HepG2 (cell line): ENCODE results near the gene OSR1. TPM values are rescaled to one million over a fixed set of nuclear protein-coding genes. Genes with fewer than 3 reads are reported as not detected.
A peak's percentile ranks its signal among the peaks of the same experiment; 100 is the strongest.

Experiments
- ATAC-seq: fragments of 200-7000 bp; cut with Tn5 transposase; 3 replicates; pipeline ENCODE4 v1.9.1; 2020; ENCODE audit warnings: mild to moderate bottlenecking, moderate library complexity
- BruUV-seq: library from RNA; stranded (reverse); fragments of 400-500 nt; replicated peaks from 2 replicates; lab custom pipeline; 2021; lab: Mats Ljungman, UMichigan
- CTCF ChIA-PET: fragments of 300-600 bp; formaldehyde crosslinking; extraction: SDS; loops from one replicate; lab custom pipeline; 2021; ENCODE audit warnings: low total read pairs, inconsistent platforms, low intra/inter-chr PET ratio; lab: Yijun Ruan, JAX
- POLR2A ChIA-PET: fragments of 350-600 bp; sonication (Branson Sonifier 250); formaldehyde crosslinking; loops from one replicate; lab custom pipeline; 2020; ENCODE audit warnings: antibody characterized with exemption, inconsistent platforms; lab: Yijun Ruan, JAX
- DNase-seq: peaks from one replicate; pipeline ENCODE4 v3.0.0-alpha.2; 2015; ENCODE audit warnings: low spot score
- FAIRE-seq: peaks from 3 replicates; lab custom pipeline; 2011; peaks lifted over from hg19 to GRCh38; lab: Jason Lieb, UNC
- H2AFZ ChIP-seq: one replicate; pipeline ENCODE4 v1.6.1; 2011; ENCODE audit warnings: low read length, inconsistent platforms
- H3K27ac ChIP-seq: fragments of 300-600 bp; 3 replicates; pipeline ENCODE4 v1.8.0; 2011; ENCODE audit warnings: mixed run types, mild to moderate bottlenecking, mixed read lengths, low read length, inconsistent platforms; ENCODE audit not compliant: insufficient read depth; ENCODE audit errors: extremely low read length
- H3K27me3 ChIP-seq, 2 experiments: fragments of 200-600 bp in 1 of 2; 2 replicates in 1 of 2; 3 replicates in 1 of 2; pipeline versions ENCODE4 v1.6.0 to v1.8.0; 2011; ENCODE audit warnings: low read length in 2 of 2, mild to moderate bottlenecking in 2 of 2, moderate library complexity in 2 of 2, inconsistent platforms in 1 of 2; ENCODE audit not compliant: insufficient read depth in 2 of 2, control insufficient read depth in 1 of 2
- H3K36me3 ChIP-seq, 2 experiments: fragments of 200-600 bp in 1 of 2; replicated peaks in 1 of 2; 2 replicates in 1 of 2; 3 replicates in 1 of 2; pipeline versions ENCODE4 v1.5.1 to v1.8.0; 2011; ENCODE audit warnings: low read length in 2 of 2, inconsistent platforms in 1 of 2; ENCODE audit not compliant: insufficient read depth in 2 of 2, control insufficient read depth in 1 of 2
- H3K4me1 ChIP-seq: 2 replicates; pipeline ENCODE4 v1.5.1; 2012; ENCODE audit warnings: low read length, inconsistent platforms; ENCODE audit not compliant: insufficient read depth
- H3K4me2 ChIP-seq: 2 replicates; pipeline ENCODE4 v1.6.0; 2011; ENCODE audit warnings: low read depth, low read length, inconsistent platforms
- H3K4me3 ChIP-seq, 3 experiments: fragments of 200-600 bp in 1 of 3; sonication (generic), shearing (Covaris generic) in 1 of 3; replicated peaks in 1 of 3; 2 replicates each; pipeline ENCODE4 v1.5.1; 2011 to 2016; ENCODE audit warnings: low read length in 3 of 3, inconsistent platforms in 2 of 3, low read depth in 2 of 3, mild to moderate bottlenecking in 2 of 3, control low read depth in 1 of 3, mixed read lengths in 1 of 3; ENCODE audit not compliant: insufficient read depth in 1 of 3
- H3K79me2 ChIP-seq: one replicate; pipeline ENCODE4 v1.6.1; 2011; ENCODE audit warnings: low read length, inconsistent platforms; ENCODE audit not compliant: insufficient read depth
- H3K9ac ChIP-seq: 2 replicates; pipeline ENCODE4 v1.6.0; 2011; ENCODE audit warnings: mild to moderate bottlenecking, low read depth, low read length, inconsistent platforms; ENCODE audit not compliant: insufficient read depth
- H3K9me3 ChIP-seq: 2 replicates; pipeline ENCODE4 v1.5.1; 2012; ENCODE audit warnings: mild to moderate bottlenecking, low read length
- H4K20me1 ChIP-seq: 2 replicates; pipeline ENCODE4 v1.6.0; 2011; ENCODE audit warnings: inconsistent platforms, mild to moderate bottlenecking, low read length, moderate library complexity; ENCODE audit not compliant: insufficient read depth
- CCDC6 ChIP-seq: sonication (generic); formaldehyde crosslinking; IDR thresholded peaks from 2 replicates; pipeline ENCODE4 v1.8.1; 2022; ENCODE audit warnings: mild to moderate bottlenecking, missing genetic modification reagents, moderate library complexity
- CSRNP1 ChIP-seq: sonication (generic); formaldehyde crosslinking; IDR thresholded peaks from 2 replicates; pipeline ENCODE4 v1.8.1; 2023; ENCODE audit warnings: mild to moderate bottlenecking, missing genetic modification reagents
- DMAP1 ChIP-seq: IDR thresholded peaks from 2 replicates; pipeline ENCODE4 v1.6.1; 2016
- HBP1 ChIP-seq: IDR thresholded peaks from 2 replicates; pipeline ENCODE4 v1.6.1; 2016; ENCODE audit warnings: low read depth, control low read depth
- NR2F1 ChIP-seq, 2 experiments: fragments of 450-650 bp in 1 of 2; formaldehyde crosslinking in 1 of 2; IDR thresholded peaks; 2 replicates each; pipeline versions ENCODE4 v1.5.0 to v1.6.1; 2016 to 2020; ENCODE audit warnings: mild to moderate bottlenecking in 1 of 2, missing compliant biosample characterization in 1 of 2, missing genetic modification reagents in 1 of 2, moderate library complexity in 1 of 2
- SRF ChIP-seq: IDR thresholded peaks from 2 replicates; pipeline ENCODE4 v1.6.1; 2011; ENCODE audit warnings: mild to moderate bottlenecking, low read depth, low read length, moderate library complexity
- TEAD3 ChIP-seq: optimal IDR thresholded peaks from 2 replicates; pipeline ENCODE3; 2016; ENCODE audit warnings: borderline replicate concordance
- ZFP36L2 ChIP-seq: sonication (generic); formaldehyde crosslinking; IDR thresholded peaks from 2 replicates; pipeline ENCODE4 v1.4.0; 2020; ENCODE audit warnings: missing genetic modification reagents
- ZNF225 ChIP-seq: sonication (generic); formaldehyde crosslinking; IDR thresholded peaks from 2 replicates; pipeline ENCODE4 v1.4.0; 2020; ENCODE audit warnings: mild to moderate bottlenecking, missing genetic modification reagents
- ZNF296 ChIP-seq: sonication (generic); formaldehyde crosslinking; conservative IDR thresholded peaks from 2 replicates; pipeline ENCODE4 v1.5.0; 2020; ENCODE audit warnings: mild to moderate bottlenecking, missing genetic modification reagents
- ZNF337 ChIP-seq: sonication (generic); formaldehyde crosslinking; IDR thresholded peaks from 2 replicates; pipeline ENCODE4 v1.5.1; 2020; ENCODE audit warnings: missing genetic modification reagents, low read depth, mild to moderate bottlenecking, borderline replicate concordance
- ZNF34 ChIP-seq: sonication (generic); formaldehyde crosslinking; IDR thresholded peaks from 2 replicates; pipeline ENCODE4 v1.4.0; 2020; ENCODE audit warnings: mild to moderate bottlenecking, missing genetic modification reagents, borderline replicate concordance
- ZNF550 ChIP-seq: sonication (generic); formaldehyde crosslinking; IDR thresholded peaks from 2 replicates; pipeline ENCODE4 v1.4.0; 2020; ENCODE audit warnings: mild to moderate bottlenecking, missing genetic modification reagents, borderline replicate concordance
- ZNF577 ChIP-seq: sonication (generic); formaldehyde crosslinking; IDR thresholded peaks from 2 replicates; pipeline ENCODE4 v1.4.0; 2020; ENCODE audit warnings: mild to moderate bottlenecking, low read depth, missing genetic modification reagents, borderline replicate concordance
- ZNF740 ChIP-seq: sonication (generic); formaldehyde crosslinking; IDR thresholded peaks from 2 replicates; pipeline ENCODE4 v1.4.0; 2020; ENCODE audit warnings: missing genetic modification reagents
- WGBS: methylation state at CpG from one replicate; pipeline ENCODE4 v1.1.6; 2017; ENCODE audit warnings: low lambda C conversion rate; 5-methylcytosine and 5-hydroxymethylcytosine counted together
- in situ Hi-C: cut with HindIII; loops from 2 replicates; pipeline ENCODE4 v1.10.0; 2017; ENCODE audit warnings: low pct_unique_long_range_greater_than_20kb; ENCODE audit not compliant: extremely low pct_ligation_motif_present
- intact Hi-C: fragments of 100-400 bp; cut with micrococcal nuclease; formaldehyde crosslinking; loops from one replicate; pipeline ENCODE4 v1.10.0; 2022; ENCODE audit not compliant: unreplicated experiment
- polyA plus RNA-seq, 8 experiments: library from polyadenylated mRNA; depleted of rRNA in 3 of 8; stranded (reverse) in 7 of 8; unstranded in 1 of 8; fragments of >200 nt; fragmentation: Illumina TruSeq in 4 of 8; extraction: Trizol in 4 of 8; gene quantifications; 2 replicates each; pipeline versions ENCODE4 v1.2.1 to v1.2.3, GENCODE V29; 2011 to 2016; ENCODE audit warnings: low read depth in 4 of 8, missing spikeins in 1 of 8, mixed read lengths in 1 of 8; ENCODE audit not compliant: insufficient read depth in 1 of 8
- total RNA-seq, 5 experiments: library from RNA; depleted of rRNA; stranded (reverse); fragments of >200 nt; fragmentation: Illumina TruSeq; extraction: Trizol; gene quantifications; 2 replicates each; pipeline ENCODE4 v1.2.3, GENCODE V29; 2016; ENCODE audit warnings: low read depth in 1 of 5
- TF ChIP-seq, protein P1 (sequence below): sonication (generic); formaldehyde crosslinking; conservative IDR thresholded peaks from 2 replicates; pipeline ENCODE4 v1.4.0; 2020; ENCODE audit warnings: missing genetic modification reagents
- TF ChIP-seq, protein P2 (sequence below): sonication (generic); formaldehyde crosslinking; IDR thresholded peaks from 2 replicates; pipeline ENCODE4 v1.8.1; 2023; ENCODE audit warnings: mild to moderate bottlenecking, inconsistent platforms, moderate library complexity, missing genetic modification reagents, borderline replicate concordance

The OSR1 gene
- total and polyA plus RNA-seq, 2 of the 13 experiments (the other 11 are each of a cell fraction or from before 2014, with no cell fraction given) = 0.63 to 1.1 TPM

DNA sequence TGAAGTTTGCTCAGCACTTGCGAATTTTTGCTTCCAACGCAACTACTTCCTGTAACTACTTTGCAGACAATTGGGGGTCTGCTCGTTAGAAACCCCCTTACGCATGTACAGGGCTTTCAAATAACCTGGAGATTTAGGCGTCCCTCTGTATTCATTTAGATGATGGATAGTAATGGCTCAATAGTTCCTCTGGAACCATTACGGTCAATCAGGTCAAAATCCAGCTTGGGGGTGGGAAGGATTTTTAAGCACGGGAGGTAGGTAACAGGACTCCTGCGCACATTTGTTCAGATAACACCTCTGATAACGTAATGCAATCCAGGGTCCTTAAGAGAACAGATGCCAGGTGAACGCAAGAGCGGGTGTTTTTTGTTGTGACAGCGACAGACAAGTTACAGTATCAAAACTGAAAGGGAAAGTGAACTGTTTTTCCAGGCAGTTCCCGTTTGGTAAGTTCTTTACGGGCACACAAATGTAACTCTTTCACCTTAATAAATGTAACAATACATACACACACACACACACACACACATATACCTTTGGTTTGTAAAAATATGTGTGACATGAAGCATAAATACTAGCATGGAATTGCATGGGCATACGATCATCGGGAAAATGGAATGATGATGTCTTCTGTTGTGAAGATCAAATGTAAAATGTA is 3.8 kb upstream of the OSR1 start:
- peak overlapping the region; percentile 87 for H3K4me2 ChIP-seq
- in situ Hi-C loops (loop anchor here (5.0 to 10.0 kb wide), 4 partner anchors 213 to 840 kb away; no protein-coding TSS in a partner anchor), intact Hi-C loops (loop anchor here (1.0 to 10.0 kb wide), 9 partner anchors 210 to 975 kb away; no protein-coding TSS in a partner anchor)
- ChIA-PET CTCF (interaction anchor here (0.9 to 3.6 kb wide), 8 partner anchors 11 to 975 kb away, joined by 3 to 20 read pairs (median 6); no protein-coding TSS in a partner anchor), POLR2A (interaction anchor here (5.4 kb wide), 1 partner anchor 14 kb away, joined by 55 read pairs; no protein-coding TSS in a partner anchor)
- no peak overlapping the region for H3K27ac ChIP-seq
- peak overlapping the region; percentile 98 for H2AFZ ChIP-seq
- FAIRE-seq (no peak), ATAC-seq (no peak), DNase-seq (no peak)
- no TSS peak for BruUV-seq
- H3K27me3 ChIP-seq = peaks cover 14 to 73% of the 10 kb centered on the region in 2 experiments
- no peaks in the 10 kb centered on the region for H3K79me2 ChIP-seq
- H3K36me3 ChIP-seq = no peaks in the 10 kb centered on the region
- peak overlapping the region; percentile 59 to 84 (median 71) for H3K4me3 ChIP-seq
- H3K9me3 ChIP-seq = no peaks in the 10 kb centered on the region
- WGBS = 2% methylated on average over 16 of the region's 16 CpGs
- H3K4me1 ChIP-seq = peaks cover 33% of the 10 kb centered on the region
- no peaks in the 10 kb centered on the region for H4K20me1 ChIP-seq
- H3K9ac ChIP-seq = peak overlapping the region; percentile 43
- TF ChIP-seq ZNF740 (CRISPR knock-in tag) (no peak), ZNF337 (CRISPR knock-in tag) (no peak), ZNF550 (CRISPR knock-in tag) (no peak), DMAP1 (CRISPR knock-in tag) (0 out of 2 replicates have a peak, but pooled peaks have one; percentile 50), SRF (no peak), CCDC6 (CRISPR knock-in tag) (no peak), TEAD3 (CRISPR knock-in tag) (no peak), ZNF225 (CRISPR knock-in tag) (no peak), ZFP36L2 (no peak), ZNF577 (CRISPR knock-in tag) (no peak), HBP1 (CRISPR knock-in tag) (0 out of 2 replicates have a peak, but pooled peaks have one; percentile 26), ZNF296 (CRISPR knock-in tag) (no peak), CSRNP1 (0 out of 2 replicates have a peak, but pooled peaks have one; percentile 17), NR2F1 (CRISPR knock-in tag; IDR thresholded peaks at IDR 0.05) (no peak), ZNF34 (no peak)
- TF ChIP-seq, protein P1, sequence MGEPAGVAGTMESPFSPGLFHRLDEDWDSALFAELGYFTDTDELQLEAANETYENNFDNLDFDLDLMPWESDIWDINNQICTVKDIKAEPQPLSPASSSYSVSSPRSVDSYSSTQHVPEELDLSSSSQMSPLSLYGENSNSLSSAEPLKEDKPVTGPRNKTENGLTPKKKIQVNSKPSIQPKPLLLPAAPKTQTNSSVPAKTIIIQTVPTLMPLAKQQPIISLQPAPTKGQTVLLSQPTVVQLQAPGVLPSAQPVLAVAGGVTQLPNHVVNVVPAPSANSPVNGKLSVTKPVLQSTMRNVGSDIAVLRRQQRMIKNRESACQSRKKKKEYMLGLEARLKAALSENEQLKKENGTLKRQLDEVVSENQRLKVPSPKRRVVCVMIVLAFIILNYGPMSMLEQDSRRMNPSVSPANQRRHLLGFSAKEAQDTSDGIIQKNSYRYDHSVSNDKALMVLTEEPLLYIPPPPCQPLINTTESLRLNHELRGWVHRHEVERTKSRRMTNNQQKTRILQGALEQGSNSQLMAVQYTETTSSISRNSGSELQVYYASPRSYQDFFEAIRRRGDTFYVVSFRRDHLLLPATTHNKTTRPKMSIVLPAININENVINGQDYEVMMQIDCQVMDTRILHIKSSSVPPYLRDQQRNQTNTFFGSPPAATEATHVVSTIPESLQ = no peak
- TF ChIP-seq, protein P2, sequence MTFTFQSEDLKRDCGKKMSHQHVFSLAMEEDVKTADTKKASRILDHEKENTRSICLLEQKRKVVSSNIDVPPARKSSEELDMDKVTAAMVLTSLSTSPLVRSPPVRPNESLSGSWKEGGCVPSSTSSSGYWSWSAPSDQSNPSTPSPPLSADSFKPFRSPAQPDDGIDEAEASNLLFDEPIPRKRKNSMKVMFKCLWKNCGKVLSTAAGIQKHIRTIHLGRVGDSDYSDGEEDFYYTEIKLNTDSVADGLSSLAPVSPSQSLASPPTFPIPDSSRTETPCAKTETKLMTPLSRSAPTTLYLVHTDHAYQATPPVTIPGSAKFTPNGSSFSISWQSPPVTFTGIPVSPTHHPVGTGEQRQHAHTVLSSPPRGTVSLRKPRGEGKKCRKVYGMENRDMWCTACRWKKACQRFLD (CRISPR knock-in tag) = no peak
